OCI-LY1 (cell line): ENCODE measurements around the gene OR56A4.
"Not testable (repeated sequence)": the region's sequence is repeated elsewhere in the genome, so short reads cannot be mapped to it uniquely, and the experiment has no call there.

Experiments
- EZH2 ChIP-seq: fragments of 200-600 bp; sonication (generic), shearing (Covaris generic); IDR thresholded peaks from 2 replicates; pipeline ENCODE4 v1.8.0; 2017; ENCODE audit warnings: borderline replicate concordance, mixed run types, mild to moderate bottlenecking, antibody characterized with exemption, low read length, moderate library complexity, mixed read lengths
- TF ChIP-seq, protein P1 (sequence below): fragments of 200-600 bp; sonication (generic), shearing (Covaris generic); IDR thresholded peaks from 2 replicates; pipeline ENCODE4 v1.5.1; 2017; ENCODE audit warnings: mild to moderate bottlenecking, antibody characterized with exemption, low read length, moderate library complexity, mixed read lengths

- TF ChIP-seq, protein P1, sequence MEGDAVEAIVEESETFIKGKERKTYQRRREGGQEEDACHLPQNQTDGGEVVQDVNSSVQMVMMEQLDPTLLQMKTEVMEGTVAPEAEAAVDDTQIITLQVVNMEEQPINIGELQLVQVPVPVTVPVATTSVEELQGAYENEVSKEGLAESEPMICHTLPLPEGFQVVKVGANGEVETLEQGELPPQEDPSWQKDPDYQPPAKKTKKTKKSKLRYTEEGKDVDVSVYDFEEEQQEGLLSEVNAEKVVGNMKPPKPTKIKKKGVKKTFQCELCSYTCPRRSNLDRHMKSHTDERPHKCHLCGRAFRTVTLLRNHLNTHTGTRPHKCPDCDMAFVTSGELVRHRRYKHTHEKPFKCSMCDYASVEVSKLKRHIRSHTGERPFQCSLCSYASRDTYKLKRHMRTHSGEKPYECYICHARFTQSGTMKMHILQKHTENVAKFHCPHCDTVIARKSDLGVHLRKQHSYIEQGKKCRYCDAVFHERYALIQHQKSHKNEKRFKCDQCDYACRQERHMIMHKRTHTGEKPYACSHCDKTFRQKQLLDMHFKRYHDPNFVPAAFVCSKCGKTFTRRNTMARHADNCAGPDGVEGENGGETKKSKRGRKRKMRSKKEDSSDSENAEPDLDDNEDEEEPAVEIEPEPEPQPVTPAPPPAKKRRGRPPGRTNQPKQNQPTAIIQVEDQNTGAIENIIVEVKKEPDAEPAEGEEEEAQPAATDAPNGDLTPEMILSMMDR: not testable (repeated sequence)
- TF ChIP-seq EZH2: not testable (repeated sequence)
These were observed 45.9 kb downstream of the OR56A4 start for GRCh38 chr11:5960704-5961320.
